Natural killer cell (primary cell): Measurements from ENCODE around the gene VSIG10L. TPM values are rescaled to one million over a fixed set of nuclear protein-coding genes. Genes with fewer than 3 reads are reported as not detected.

Experiments used
- ATAC-seq, 3 donors: fragments of 150-1000 bp in 2 of 3; fragments of 200-7000 bp in 1 of 3; cut with Tn5 transposase; 1 replicate in 1 of 3; 2 replicates in 2 of 3; pipeline ENCODE4 v1.10.0; 2021; ENCODE audit warnings: mild to moderate bottlenecking in 2 of 3, moderate library complexity in 2 of 3
- DNase-seq, 2 donors: peaks; one replicate each; pipeline versions ENCODE4 v3.0.0 to v3.0.0-alpha.2; 2013 to 2021; ENCODE audit warnings: mixed read lengths in 1 of 2
- H3K27ac ChIP-seq: one replicate; pipeline ENCODE4 v1.5.1; 2013; ENCODE audit warnings: mild to moderate bottlenecking, low read length
- H3K27me3 ChIP-seq: one replicate; pipeline ENCODE4 v1.6.1; 2013; ENCODE audit warnings: low read length; ENCODE audit not compliant: control insufficient read depth, insufficient read depth
- H3K36me3 ChIP-seq: one replicate; pipeline ENCODE4 v1.6.1; 2013; ENCODE audit warnings: low read length; ENCODE audit not compliant: control insufficient read depth, insufficient read depth
- H3K4me1 ChIP-seq: one replicate; pipeline ENCODE4 v1.6.1; 2013; ENCODE audit warnings: low read length; ENCODE audit not compliant: control insufficient read depth, insufficient read depth
- H3K4me3 ChIP-seq: one replicate; pipeline ENCODE4 v1.5.1; 2013; ENCODE audit warnings: low read length
- H3K9me3 ChIP-seq: one replicate; pipeline ENCODE4 v1.6.1; 2013; ENCODE audit warnings: low read length; ENCODE audit not compliant: control insufficient read depth, insufficient read depth
- H3K27ac Mint-ChIP-seq, 2 donors: one replicate each; pipeline ENCODE4 v1.8.0; 2022; ENCODE audit warnings: mild to moderate bottlenecking in 2 of 2, mixed read lengths in 2 of 2, moderate library complexity in 1 of 2
- H3K27me3 Mint-ChIP-seq, 2 donors: one replicate each; pipeline ENCODE4 v1.8.0; 2022; ENCODE audit warnings: low read depth in 2 of 2, mixed read lengths in 2 of 2
- H3K36me3 Mint-ChIP-seq: one replicate; pipeline ENCODE4 v1.8.0; 2022; ENCODE audit warnings: mixed read lengths
- H3K4me1 Mint-ChIP-seq, 2 donors: one replicate each; pipeline ENCODE4 v1.8.0; 2022; ENCODE audit warnings: mixed read lengths in 2 of 2
- H3K4me3 Mint-ChIP-seq: one replicate; pipeline ENCODE4 v1.8.0; 2022; ENCODE audit warnings: mild to moderate bottlenecking, moderate library complexity, mixed read lengths
- H3K9me3 Mint-ChIP-seq, 2 donors: one replicate each; pipeline ENCODE4 v1.8.0; 2022; ENCODE audit warnings: mixed read lengths in 2 of 2
- CTCF ChIP-seq: fragments of 200-600 bp; IDR thresholded peaks from one replicate; pipeline ENCODE4 v1.8.0; 2022; ENCODE audit warnings: antibody characterized with exemption
- WGBS: methylation state at CpG from one replicate; pipeline ENCODE4 v1.1.7; 2013; ENCODE audit warnings: missing lambda C conversion rate; ENCODE audit not compliant: insufficient coverage; 5-methylcytosine and 5-hydroxymethylcytosine counted together
- intact Hi-C: fragments of 100-400 bp; cut with micrococcal nuclease; formaldehyde crosslinking; loops from one replicate; pipeline ENCODE4 v1.14.2; 2022
- total RNA-seq, 4 donors: library from RNA; stranded (reverse); fragments of 120-200 nt in 1 of 4; gene quantifications; one replicate each; pipeline versions ENCODE4 v1.2.3 to v1.2.4, GENCODE V29; 2013 to 2022

Gene VSIG10L
- total RNA-seq, 3 donors from 2014 or later (not counting 1 experiment from before 2014, with no cell fraction given), result 0.52 to 0.68 TPM; not detected in 1

DNA sequence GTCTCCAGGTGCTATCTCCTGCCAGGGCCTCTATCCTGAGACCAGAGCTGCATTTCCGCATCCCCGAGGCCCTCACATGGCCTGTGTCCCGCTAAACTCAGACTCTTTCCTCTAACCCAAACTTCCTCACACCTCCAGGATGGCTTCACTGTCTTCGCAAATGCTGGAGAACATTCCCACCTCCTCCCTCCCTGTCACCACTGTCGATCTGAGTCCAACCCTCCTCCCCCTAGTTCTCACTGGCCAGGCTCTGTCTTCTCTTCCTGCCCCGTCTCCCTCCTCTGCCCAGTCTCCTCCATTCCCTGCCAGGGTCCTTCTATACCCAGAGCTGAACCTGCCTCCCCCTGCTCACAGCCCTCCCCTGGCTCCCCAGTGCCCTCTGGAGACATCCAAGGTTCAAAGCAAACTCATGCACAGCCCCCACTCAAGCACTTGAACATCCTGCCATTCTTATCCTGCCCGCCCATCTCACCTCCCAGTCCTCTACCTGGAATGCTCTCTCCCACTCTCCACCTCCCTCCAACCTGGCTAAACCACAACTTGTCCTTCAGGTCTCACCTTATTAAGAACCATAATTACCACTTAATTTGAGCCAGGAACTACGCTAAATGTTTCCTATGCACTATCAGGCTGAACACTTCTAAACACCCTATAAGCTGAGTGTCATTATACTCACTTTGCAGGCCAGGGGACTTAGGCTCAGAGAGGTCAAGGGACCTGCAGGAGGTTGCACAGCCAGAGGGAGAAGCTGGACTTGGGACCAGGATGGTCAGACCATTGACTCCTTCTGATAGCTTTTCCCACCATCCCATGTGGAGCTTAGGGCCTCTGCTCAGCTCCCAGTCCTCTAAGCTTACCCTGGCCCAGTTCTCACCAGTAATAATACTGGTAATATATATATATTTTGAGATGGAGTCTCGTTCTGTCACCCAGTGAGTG lies 961 bp upstream of the VSIG10L start:
- Mint-ChIP-seq H3K9me3 (no peaks in the 10 kb centered on the region), H3K36me3 (no peaks in the 10 kb centered on the region), H3K27ac (peak overlapping the region in 1 of 2 donors; percentile 76), H3K4me1 (peaks cover 8 to 26% of the 10 kb centered on the region in 2 donors), H3K27me3 (peaks cover 0 to 8% of the 10 kb centered on the region in 2 donors), H3K4me3 (peak overlapping the region; percentile 67)
- no peak for TF ChIP-seq CTCF
- Histone ChIP-seq H3K9me3 (no peaks in the 10 kb centered on the region), H3K27me3 (no peaks in the 10 kb centered on the region), H3K36me3 (peaks cover 7% of the 10 kb centered on the region), H3K4me1 (peaks cover 36% of the 10 kb centered on the region), H3K4me3 (no peak overlapping the region), H3K27ac (no peak overlapping the region)
- ATAC-seq (no peak), DNase-seq (no peak)
- 66% methylated on average over 9 of the region's 9 CpGs for WGBS
- intact Hi-C loops, result no loop called here

- Histone ChIP-seq H3K4me1 (peaks cover 36% of the 10 kb centered on the region), H3K4me3 (no peak overlapping the region), H3K27me3 (no peaks in the 10 kb centered on the region), H3K27ac (no peak overlapping the region), H3K9me3 (no peaks in the 10 kb centered on the region), H3K36me3 (no peaks in the 10 kb centered on the region)
- Mint-ChIP-seq H3K27ac (peak overlapping the region in 1 of 2 donors; percentile 87), H3K27me3 (peaks cover 0 to 8% of the 10 kb centered on the region in 2 donors), H3K36me3 (no peaks in the 10 kb centered on the region), H3K4me1 (peaks cover 8 to 26% of the 10 kb centered on the region in 2 donors), H3K4me3 (peak overlapping the region; percentile 70), H3K9me3 (no peaks in the 10 kb centered on the region)
- 91% methylated on average over 18 of the region's 18 CpGs for WGBS
- no peak for TF ChIP-seq CTCF
- DNase-seq (no peak), ATAC-seq (no peak)
- intact Hi-C loops, result no loop called here
Observed at GRCh38 chr19:51341066-51341465, 873 bp downstream of the VSIG10L start.

- intact Hi-C loops, result loop anchor here (1.0 to 2.0 kb wide), 3 partner anchors 27 to 101 kb away; partner anchors contain the start of gene ETFB
- Mint-ChIP-seq H3K27ac (peak overlapping the region; percentile 14 to 87), H3K36me3 (no peaks in the 10 kb centered on the region), H3K27me3 (peaks cover 0 to 11% of the 10 kb centered on the region in 2 donors), H3K9me3 (no peaks in the 10 kb centered on the region), H3K4me1 (peaks cover 8 to 26% of the 10 kb centered on the region in 2 donors), H3K4me3 (peak overlapping the region; percentile 87)
- DNase-seq (peak; percentile 70 to 90), ATAC-seq (peak; percentile 71 to 85 (median 75))
- Histone ChIP-seq H3K27me3 (no peaks in the 10 kb centered on the region), H3K36me3 (no peaks in the 10 kb centered on the region), H3K4me3 (peak overlapping the region; percentile 47), H3K27ac (peak overlapping the region; percentile 30), H3K9me3 (no peaks in the 10 kb centered on the region), H3K4me1 (peaks cover 30% of the 10 kb centered on the region)
- no peak for TF ChIP-seq CTCF
- 3% methylated on average over 107 of the region's 107 CpGs for WGBS
Observed at GRCh38 chr19:51339687-51340656, 2.0 kb downstream of the VSIG10L start.
